HG03439 (cell line): Measurements from ENCODE around the gene CACNA2D2.

Source experiments
- ATAC-seq: cut with Tn5 transposase; IDR thresholded peaks from one replicate; pipeline ENCODE4 v1.9.1; 2021; ENCODE audit warnings: mild to moderate bottlenecking, moderate library complexity; ENCODE audit not compliant: unreplicated experiment

CACNA2D2 gene

GRCh38 chr3:50353245-50354004 lies 150.0 kb downstream of the CACNA2D2 start:
- ATAC-seq, result no peak

GRCh38 chr3:50352781-50353180 lies 150.7 kb downstream of the CACNA2D2 start:
- no peak for ATAC-seq

DNA sequence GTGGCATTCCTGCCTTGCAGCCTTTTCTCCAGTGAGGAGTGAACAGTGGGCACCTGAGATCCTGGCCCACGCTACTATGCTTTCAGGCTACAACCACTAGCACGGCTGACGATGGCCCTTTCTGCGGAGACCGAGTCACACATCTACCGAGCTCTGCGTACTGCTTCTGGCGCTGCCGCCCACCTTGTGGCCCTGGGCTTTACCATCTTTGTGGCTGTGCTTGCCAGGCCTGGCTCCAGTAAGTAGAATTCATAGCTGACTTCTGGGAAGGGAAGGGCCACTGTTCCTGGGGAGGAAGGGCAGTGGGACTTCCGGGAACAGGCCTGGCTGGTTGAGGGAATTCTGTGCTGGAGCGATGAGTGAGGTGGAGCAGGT lies 152.1 kb downstream of the CACNA2D2 start:
- no peak for ATAC-seq

DNA sequence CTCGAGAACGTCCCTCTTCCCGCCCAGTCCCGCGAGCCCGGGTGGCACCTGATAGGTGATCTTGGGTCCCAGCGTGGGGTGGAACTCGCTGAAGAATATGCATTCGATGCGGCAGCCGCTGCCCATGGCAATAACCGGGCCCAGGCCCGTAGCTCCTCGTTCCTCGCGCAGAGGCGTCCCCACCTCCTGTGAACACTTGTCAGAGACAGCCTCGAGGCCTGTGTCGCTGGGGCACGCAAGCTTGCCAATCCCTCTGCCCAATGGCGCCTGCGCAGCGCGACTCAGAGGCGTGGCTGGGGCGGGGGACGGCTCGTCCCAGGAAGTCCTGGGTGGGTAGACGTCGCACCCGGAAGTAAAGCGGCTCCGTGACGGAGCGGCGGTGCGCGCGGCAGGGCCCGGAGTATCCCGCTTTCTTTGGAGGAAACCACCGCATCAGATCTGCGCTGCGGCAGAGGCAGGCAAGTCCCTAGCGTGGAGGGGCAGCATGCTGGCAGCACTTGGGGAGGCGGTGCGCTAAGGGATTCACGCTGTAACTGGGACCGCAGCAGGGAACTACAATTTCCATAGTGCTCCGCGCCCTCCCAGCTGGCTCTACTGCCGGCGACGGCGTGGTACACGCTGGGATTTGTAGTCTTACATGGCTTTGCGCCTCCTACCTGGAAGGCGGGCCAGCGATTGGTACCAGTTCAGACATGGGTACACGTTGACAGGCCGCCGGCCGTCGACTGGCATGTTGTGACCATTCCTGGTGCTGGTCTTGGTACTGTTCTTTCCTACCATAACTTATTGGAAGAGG lies 152.7 kb downstream of the CACNA2D2 start, which contains the start of the genes CYB561D2 and NPRL2:
TSS of gene CYB561D2 (plus strand) at position 336 of the 796 bp plus-strand sequence. CDS start 572 bp downstream, outside the sequence.
TSS of gene NPRL2 (minus strand) at position 249 of the 796 bp plus-strand sequence. CDS start at position 126, 123 bp downstream.
- peak; percentile 73 for ATAC-seq

GRCh38 chr3:50350213-50350526 lies 153.3 kb downstream of the CACNA2D2 start:
- ATAC-seq, result no peak

GRCh38 chr3:50347187-50347813 lies 156.1 kb downstream of the CACNA2D2 start:
- no peak for ATAC-seq

DNA sequence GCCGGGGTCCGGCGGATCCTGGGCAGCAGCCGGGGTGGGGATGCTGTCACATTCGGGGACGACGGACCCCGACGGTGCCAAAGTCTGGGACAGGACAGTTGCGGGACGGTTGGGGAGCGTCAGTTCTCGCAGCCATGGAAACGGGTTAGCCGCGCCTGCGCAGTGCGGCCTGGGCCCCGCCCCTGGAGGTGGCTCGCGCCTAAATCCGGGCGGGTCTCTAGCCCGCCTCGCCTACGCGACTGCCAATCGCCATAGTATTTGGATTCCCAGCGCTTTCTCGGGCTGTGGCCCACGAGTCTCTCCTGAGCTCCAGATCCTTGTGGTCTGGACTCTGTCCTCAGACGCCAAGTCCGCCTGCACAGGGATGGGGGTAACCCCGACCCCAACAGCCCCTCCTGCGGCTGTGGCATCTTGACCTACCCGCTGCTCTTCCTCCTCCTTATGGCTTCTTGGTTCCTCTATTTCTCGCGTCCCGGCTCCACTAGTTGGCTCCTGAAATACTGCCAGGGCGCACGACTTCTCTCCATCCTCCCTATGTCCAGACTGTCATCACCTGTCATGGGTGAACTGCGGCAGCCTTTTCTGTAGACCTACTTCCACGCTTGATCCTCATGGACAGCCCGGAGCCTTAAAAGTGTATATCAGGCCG lies 157.7 kb downstream of the CACNA2D2 start, which contains the start of gene ZMYND10:
TSS of gene ZMYND10 (minus strand) at position 147 of the 649 bp plus-strand sequence. CDS start 153 bp downstream, outside the sequence.
- no peak for ATAC-seq

DNA sequence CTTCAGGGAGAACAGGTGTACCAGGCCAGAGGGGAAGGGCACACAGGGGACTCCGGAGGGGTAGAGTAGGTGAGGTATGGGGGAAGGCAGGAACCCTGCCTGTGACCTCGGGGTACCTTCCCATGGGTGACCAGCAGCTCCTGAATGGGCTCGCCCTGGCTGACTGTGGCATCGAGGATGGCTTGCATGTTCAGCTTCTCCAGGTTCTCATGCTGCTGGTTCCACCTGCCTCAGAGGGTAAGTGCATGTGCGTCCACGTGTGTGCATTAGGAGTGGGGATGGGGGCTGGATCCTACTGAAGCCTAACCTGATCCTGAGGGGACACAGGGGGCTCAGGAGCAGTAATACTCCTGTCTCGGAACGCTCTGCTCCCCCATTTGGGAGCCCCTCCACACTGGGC lies 158.4 kb downstream of the CACNA2D2 start:
- ATAC-seq, result no peak

DNA sequence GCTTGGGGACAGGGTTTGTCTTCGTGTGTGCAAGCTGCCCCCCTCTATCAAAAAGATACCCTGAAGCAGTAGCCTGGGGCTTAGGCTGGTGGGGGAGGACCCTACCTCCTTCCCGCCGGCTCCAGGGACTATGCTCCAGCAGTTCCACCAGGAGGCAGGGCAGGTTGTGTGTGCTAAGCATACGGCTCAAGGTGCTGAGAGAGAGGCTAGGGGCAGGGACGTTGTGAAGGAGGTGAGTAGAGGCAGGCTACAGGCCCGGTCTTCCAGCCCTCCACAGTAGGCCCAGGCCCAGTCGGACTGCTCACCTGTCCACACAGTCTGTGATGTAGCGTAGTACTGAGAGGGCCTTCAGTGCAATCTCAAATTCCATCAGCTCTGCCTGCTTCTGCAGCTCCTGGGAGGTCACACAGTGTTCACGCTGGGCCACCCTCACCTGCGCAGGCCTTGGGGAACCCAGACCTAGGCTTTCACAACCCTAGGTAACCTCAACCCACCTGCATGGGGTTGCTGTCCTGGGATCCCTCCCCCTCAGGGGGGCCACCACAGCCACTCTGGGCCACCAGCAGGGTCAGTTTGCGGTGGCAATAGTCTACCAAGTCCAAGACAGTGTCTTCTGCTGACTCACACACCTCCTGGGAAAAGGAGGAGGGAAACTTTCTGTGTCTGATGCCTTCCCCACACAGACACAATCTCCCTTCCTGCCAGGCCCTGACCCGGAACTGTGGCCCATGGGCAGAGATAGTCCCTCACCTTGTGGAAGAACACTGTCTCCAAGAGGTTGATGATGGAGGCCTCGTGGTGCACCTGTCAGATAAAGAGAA lies 160.4 kb downstream of the CACNA2D2 start:
- no peak for ATAC-seq

DNA sequence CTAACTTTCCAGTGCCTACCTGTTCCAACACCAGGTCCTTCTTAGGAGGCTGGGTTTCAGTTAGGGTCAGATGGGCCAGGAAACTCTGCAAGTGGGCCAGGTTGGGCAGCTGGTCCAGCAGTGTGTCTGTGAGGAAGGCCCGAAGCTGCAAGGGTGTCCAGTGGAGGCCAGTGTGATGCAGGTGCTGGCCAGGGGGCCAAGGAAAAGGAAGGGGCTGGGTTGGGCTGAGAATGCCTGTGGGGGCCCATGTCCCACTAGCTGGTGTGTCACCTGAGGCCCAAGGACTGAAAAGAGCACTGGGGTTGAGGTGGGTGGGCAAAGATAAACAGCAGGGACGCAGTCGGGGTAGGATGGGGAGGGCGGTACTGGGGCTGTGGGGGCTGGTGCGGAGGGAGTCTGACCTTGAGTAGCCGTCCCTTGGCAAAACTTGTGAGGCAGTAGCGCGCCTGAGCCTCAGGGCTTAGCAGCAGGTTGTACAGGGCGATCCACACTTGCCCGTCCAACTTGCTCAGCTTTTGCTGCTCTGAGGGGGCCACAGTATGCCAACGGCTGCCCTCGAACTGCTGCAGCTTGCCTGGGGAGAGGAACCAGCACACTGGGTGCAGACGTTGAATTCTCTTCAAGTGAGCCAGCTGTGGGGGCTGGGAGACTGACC lies 161.3 kb downstream of the CACNA2D2 start:
- no peak for ATAC-seq

DNA sequence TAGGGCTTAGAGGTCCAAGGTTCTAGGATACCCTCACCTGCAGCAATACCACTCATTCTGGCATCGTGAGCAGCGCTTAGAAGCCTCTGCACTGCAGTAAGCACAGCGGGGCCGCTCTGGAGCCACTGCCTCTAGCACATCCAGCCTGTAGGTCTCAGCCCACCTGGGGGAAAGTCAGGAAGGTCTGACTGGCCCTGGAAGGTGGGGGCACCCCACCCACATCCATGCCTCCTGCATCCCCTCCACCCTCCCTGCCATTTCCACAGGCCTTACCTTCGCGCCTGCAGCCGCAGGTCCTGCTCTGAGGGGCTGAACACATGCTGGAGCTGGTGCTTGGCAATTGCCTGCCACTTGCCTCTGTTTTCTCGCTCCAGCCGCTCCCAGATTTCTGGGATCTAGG lies 161.9 kb downstream of the CACNA2D2 start:
- no peak for ATAC-seq

GRCh38 chr3:50340448-50341329 lies 162.7 kb downstream of the CACNA2D2 start, which contains the start of gene RASSF1:
RASSF1 (minus strand) TSS chr3:50340836; CDS start chr3:50340805, 31 bp downstream.
- no peak for ATAC-seq

DNA sequence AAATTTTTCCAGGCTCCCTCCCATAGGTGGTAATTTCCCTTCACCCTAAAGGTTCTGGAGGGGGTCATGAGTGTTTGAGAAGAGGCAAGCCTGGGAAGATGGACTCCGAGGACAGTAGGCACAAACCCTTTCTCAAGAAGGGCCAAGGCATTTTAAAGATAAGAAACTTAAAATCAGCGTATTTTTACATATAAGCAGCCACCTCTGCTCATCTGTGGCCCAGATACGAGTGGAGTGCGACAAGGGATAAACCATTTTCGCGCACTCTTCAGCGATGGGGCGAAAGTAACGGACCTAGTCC lies 163.3 kb downstream of the CACNA2D2 start:
- no peak for ATAC-seq

GRCh38 chr3:50339485-50340146 lies 163.8 kb downstream of the CACNA2D2 start:
- no peak for ATAC-seq

DNA sequence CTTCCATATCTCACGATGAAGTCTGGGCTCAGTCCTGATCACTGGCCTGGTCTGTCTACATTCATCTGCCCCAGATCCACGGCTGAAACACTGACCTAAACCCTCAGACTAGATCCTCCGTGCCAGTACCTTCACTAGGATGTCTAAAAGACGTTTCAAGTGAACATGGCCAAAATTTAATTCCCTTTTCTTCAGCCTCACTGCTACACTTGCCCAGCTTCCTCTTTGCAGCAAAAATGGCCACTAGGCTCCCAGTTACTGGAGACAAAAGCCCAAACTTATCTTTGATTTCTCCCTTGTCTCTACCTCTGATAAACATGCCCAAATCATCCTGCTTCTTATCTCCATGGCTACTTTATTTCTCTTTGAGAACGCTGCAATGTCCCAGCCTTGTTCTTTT lies 164.5 kb downstream of the CACNA2D2 start:
- ATAC-seq, result no peak

GRCh38 chr3:50337175-50337861 lies 166.1 kb downstream of the CACNA2D2 start:
- peak; percentile 76 for ATAC-seq

DNA sequence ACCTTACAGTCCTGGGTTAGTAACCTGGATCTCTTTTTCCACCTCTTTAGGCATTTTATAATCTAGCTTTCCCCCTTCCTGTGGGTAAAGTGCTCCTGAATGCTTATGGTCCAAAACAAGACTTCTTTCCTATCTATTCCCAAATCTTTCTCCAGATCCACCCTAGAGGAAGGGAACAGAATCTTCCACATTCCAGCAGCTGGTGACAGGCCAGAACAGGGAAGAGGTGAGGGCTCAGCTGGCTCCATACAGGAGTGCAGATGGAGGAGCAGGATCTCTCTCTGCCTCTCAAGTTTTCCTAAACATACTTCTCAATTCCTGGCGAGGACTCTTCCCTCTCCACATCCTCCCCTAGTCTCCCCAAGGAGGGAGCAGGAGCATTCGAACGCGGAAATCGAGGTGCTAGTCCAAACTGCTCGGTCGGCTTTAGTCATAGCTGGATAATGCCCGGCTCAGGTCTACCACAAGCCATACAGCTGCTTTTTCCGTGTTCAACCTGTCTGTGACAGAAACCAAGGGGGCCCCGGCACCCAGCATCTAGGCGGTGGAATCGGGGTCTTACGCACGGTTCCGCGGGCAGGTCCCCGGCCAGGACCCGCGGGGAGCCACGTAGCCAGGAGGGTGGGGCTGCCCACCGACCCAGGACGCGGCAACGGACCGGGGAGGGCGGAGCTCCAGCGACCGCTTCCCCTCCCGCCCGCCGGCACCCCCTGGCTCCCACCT lies 166.8 kb downstream of the CACNA2D2 start:
- ATAC-seq, result peak; percentile 31
